ENCODE results near the gene SEMA3F. TPM values are rescaled to one million over a fixed set of nuclear protein-coding genes. Genes with fewer than 3 reads are reported as not detected.

Gene SEMA3F
- total and polyA plus RNA-seq, 10 of the 15 experiments (the other 5 are each of a cell fraction or from before 2014, with no cell fraction given) = 0.08 to 0.28 (median 0.12) TPM; not detected in 6

- no peak overlapping the region for H3K4me2 ChIP-seq (ENCODE audit: control insufficient read depth, insufficient read depth)
- no peak overlapping the region for H3K9ac ChIP-seq (ENCODE audit: control insufficient read depth, insufficient read depth, low read length)
- H3K27ac ChIP-seq (ENCODE audit: control insufficient read depth, insufficient read depth) = no peak overlapping the region
- no TSS peak for BruUV-seq (replicated peaks)
- CTCF ChIA-PET = interaction anchor here (0.5 kb wide), 1 partner anchor 27 kb away, joined by 4 read pairs; no protein-coding TSS in a partner anchor
- POLR2A ChIA-PET = interaction anchor here (0.5 kb wide), 1 partner anchor 1497 kb away, joined by 7 read pairs; no protein-coding TSS in a partner anchor
- 23% methylated on average over 8 of the region's 8 CpGs for WGBS (ENCODE audit: insufficient coverage, insufficient replicate concordance, low lambda C conversion rate, missing lambda C conversion rate)
- H3K27me3 ChIP-seq (replicated peaks in 1 of 2; ENCODE audit: control insufficient read depth in 2 of 2, insufficient read depth in 2 of 2, low read length in 1 of 2) = no peaks in the 10 kb centered on the region; a peak in 1 of 4 replicates
- no peaks in the 10 kb centered on the region for H3K4me1 ChIP-seq (ENCODE audit: control insufficient read depth, insufficient read depth, low read length)
- intact Hi-C loops (cut with micrococcal nuclease; ENCODE audit: unreplicated experiment) = no loop called here
- H2AFZ ChIP-seq (ENCODE audit: control insufficient read depth, low read depth, low read length) = no peak overlapping the region
- H4K20me1 ChIP-seq (ENCODE audit: control insufficient read depth, insufficient read depth) = no peaks in the 10 kb centered on the region; the same call in 1 of the 2 replicates
- in situ Hi-C loops (cut with MboI) = no loop called here
- no peak for FAIRE-seq
- SMC1A ChIA-PET (ENCODE audit: uncharacterized antibody, unreplicated experiment) = no interaction called here
- TF ChIP-seq ZNF687 (IDR thresholded peaks at IDR 0.05) = no peak
- no peak for TF ChIP-seq NRF1 (conservative IDR thresholded peaks at IDR 0.05; ENCODE audit: low read depth, low read length)
- TF ChIP-seq YY1 (IDR thresholded peaks at IDR 0.05; ENCODE audit: low read depth, low read length) = no peak
- TF ChIP-seq NBN (IDR thresholded peaks at IDR 0.05) = no peak
- TF ChIP-seq ZBED1 (IDR thresholded peaks at IDR 0.05; ENCODE audit: borderline replicate concordance) = no peak
- no peak for TF ChIP-seq SREBF2 (IDR thresholded peaks at IDR 0.05; ENCODE audit: low read length)
- TF ChIP-seq FOS (IDR thresholded peaks at IDR 0.05; ENCODE audit: borderline replicate concordance, extremely low read depth, insufficient read length) = no peak
- TF ChIP-seq KDM1A (IDR thresholded peaks at IDR 0.05; ENCODE audit: borderline replicate concordance) = no peak
- TF ChIP-seq CEBPB (IDR thresholded peaks at IDR 0.05; ENCODE audit: borderline replicate concordance in 1 of 2, low read depth in 2 of 2, low read length in 2 of 2) = no peak
- TF ChIP-seq FOXM1 (IDR thresholded peaks at IDR 0.05; ENCODE audit: low read depth, low read length) = no peak
- no peak for TF ChIP-seq SIN3A (IDR thresholded peaks at IDR 0.05; ENCODE audit: low read depth, low read length)
- H3K4me3 ChIP-seq = no peak overlapping the region
- H3K36me3 ChIP-seq (ENCODE audit: control insufficient read depth in 2 of 2, insufficient read depth in 2 of 2, low read length in 1 of 2) = no peaks in the 10 kb centered on the region
- no peaks in the 10 kb centered on the region for H3K79me2 ChIP-seq (ENCODE audit: control insufficient read depth, insufficient read depth, low read length)
- ATAC-seq = no peak
- H3K9me3 ChIP-seq (replicated peaks; ENCODE audit: control insufficient read depth, insufficient read depth, low read length) = no peaks in the 10 kb centered on the region
- RAD21 ChIA-PET (ENCODE audit: unreplicated experiment) = no interaction called here
- no peak for DNase-seq (ENCODE audit: low read depth, low spot score)
Observed at GRCh38 chr3:50163572-50164455, 8.7 kb downstream of the SEMA3F start.
